Duodenal mucosa (tissue), 2 donors: ENCODE data around the gene ZDHHC16.

Experiments used
- H3K27ac ChIP-seq: one replicate; pipeline ENCODE4 v1.7.0; 2013; ENCODE audit warnings: low read depth, low read length
- H3K27me3 ChIP-seq, 2 donors: one replicate each; pipeline ENCODE4 v1.7.0; 2013; ENCODE audit warnings: low read length in 2 of 2, control low read depth in 1 of 2; ENCODE audit not compliant: insufficient read depth in 2 of 2, control insufficient read depth in 1 of 2
- H3K36me3 ChIP-seq, 2 donors: one replicate each; pipeline ENCODE4 v1.7.0; 2013; ENCODE audit warnings: low read length in 2 of 2, control low read depth in 1 of 2; ENCODE audit not compliant: insufficient read depth in 2 of 2, control insufficient read depth in 1 of 2
- H3K4me1 ChIP-seq, 2 donors: one replicate each; pipeline ENCODE4 v1.7.0; 2013; ENCODE audit warnings: low read length in 2 of 2, control low read depth in 1 of 2; ENCODE audit not compliant: insufficient read depth in 2 of 2, control insufficient read depth in 1 of 2
- H3K4me3 ChIP-seq, 2 donors: one replicate each; pipeline ENCODE4 v1.7.0; 2013; ENCODE audit warnings: low read length in 2 of 2, low read depth in 1 of 2
- H3K9ac ChIP-seq, 2 donors: one replicate each; pipeline ENCODE4 v1.7.0; 2013; ENCODE audit warnings: low read length in 2 of 2, low read depth in 1 of 2
- H3K9me3 ChIP-seq, 2 donors: one replicate each; pipeline ENCODE4 v1.7.0; 2013; ENCODE audit warnings: low read length in 2 of 2, control low read depth in 1 of 2; ENCODE audit not compliant: control insufficient read depth in 1 of 2

The ZDHHC16 gene

DNA sequence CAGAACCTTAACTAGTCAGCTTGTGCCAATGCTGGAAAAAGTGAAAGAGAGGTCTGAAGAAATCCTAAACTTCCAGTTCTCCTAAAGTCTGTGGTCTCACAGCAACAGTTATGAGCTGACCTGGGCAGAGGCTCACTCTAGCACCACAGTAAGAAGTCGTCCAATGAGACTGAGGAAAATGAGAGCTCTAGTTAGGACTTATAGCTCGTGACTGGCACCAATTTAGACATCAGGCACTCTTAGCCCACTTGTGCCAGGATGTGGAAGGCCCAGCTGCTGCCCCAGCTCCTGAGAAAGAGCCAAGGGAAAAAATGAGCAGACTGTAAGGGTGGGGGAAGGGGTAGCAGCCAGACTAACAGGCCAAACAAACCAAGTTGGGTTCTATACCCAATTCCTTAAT lies 44.6 kb downstream of the ZDHHC16 start:
- H3K4me1 ChIP-seq: peaks cover 6 to 12% of the 10 kb centered on the region in 2 donors
- H3K9me3 ChIP-seq: no peaks in the 10 kb centered on the region
- H3K9ac ChIP-seq: no peak overlapping the region
- peaks cover 0 to 5% of the 10 kb centered on the region in 2 donors for H3K36me3 ChIP-seq
- H3K27ac ChIP-seq: no peak overlapping the region
- no peaks in the 10 kb centered on the region for H3K27me3 ChIP-seq
- H3K4me3 ChIP-seq: no peak overlapping the region

DNA sequence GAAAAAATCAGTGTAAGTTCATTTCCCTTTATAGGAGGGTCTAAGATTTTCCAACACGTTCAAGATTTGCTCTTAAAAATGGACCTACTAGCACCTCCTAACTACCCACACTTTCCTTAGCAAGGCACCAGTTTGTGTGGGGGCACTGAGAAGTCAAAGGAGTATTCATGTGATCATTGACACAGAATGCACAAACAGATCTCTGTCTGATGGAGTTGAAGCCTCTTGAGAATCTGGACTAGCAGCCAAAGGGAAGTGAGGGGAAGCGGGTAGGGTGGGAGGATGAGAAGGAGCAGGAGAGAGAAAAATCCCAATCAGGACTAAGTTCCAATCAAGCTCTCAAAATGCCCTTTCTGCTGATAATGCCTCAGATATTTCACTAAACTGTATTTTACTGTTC lies 48.2 kb downstream of the ZDHHC16 start:
- Histone ChIP-seq H3K4me1 (peaks cover 9 to 27% of the 10 kb centered on the region in 2 donors), H3K36me3 (no peaks in the 10 kb centered on the region), H3K27ac (no peak overlapping the region), H3K9ac (no peak overlapping the region), H3K4me3 (no peak overlapping the region), H3K9me3 (no peaks in the 10 kb centered on the region), H3K27me3 (no peaks in the 10 kb centered on the region)

DNA sequence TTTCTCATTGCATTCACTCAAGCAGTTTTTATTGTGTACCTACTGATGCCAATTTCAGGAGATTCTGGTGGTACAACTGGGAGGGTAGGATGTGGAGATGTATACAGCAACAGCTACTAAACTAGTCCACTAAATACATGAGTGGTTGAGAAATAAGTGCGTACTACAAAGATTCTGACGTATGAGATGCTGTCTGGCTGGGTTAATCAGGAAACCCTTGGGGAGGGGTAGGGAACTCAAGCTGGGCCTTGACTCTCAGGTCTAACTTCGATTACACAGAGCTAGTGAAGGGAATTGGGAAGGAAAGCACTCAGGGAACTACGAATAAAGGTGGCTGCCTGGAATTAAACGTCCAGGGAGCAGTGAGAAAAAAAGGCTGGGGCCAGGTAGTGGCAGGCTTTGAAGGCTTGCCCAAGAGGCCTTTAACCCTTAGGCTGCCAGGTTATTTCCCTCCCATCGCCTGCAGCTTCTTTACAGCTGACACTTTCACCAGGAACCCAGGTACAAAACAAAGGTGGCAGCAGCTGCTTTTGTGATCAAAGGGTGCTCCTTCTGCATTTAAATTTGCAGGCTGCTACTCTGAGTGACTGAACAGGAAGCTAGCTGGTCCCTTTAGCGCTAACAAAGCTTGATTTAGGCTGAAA lies 49.0 kb downstream of the ZDHHC16 start:
- H3K9me3 ChIP-seq: no peaks in the 10 kb centered on the region

DNA sequence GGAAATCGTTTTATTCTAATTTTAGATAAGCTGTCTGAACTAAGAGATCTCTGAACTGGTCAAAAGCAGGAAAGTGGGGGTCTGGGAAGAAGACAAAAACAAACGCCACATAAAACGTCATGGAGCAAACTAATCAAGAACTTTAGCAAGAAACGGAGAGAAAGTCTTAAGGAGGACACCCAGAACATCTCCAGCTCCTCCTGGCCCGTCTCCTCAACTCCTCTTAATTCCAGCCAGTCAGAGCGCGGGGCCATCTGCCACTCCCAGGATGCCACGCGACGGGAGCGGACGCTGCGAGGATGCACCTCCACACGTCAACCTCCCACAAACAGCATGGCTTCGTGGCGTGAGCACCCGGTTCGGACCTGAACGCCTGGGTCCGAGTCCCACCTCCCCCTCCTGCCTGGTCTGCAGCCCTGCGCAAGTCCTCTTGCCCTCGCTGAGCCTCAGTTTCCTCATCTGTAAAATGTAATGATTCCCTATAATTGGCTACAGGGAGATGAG lies 51.6 kb downstream of the ZDHHC16 start:
- H3K36me3 ChIP-seq: no peaks in the 10 kb centered on the region
- H3K4me1 ChIP-seq: peaks cover 16 to 32% of the 10 kb centered on the region in 2 donors
- H3K9me3 ChIP-seq: no peaks in the 10 kb centered on the region
- peak overlapping the region; percentile 98 to 99 for H3K4me3 ChIP-seq
- peak overlapping the region; percentile 74 to 90 for H3K9ac ChIP-seq
- peak overlapping the region; percentile 79 for H3K27ac ChIP-seq
- H3K27me3 ChIP-seq: peaks cover 12 to 13% of the 10 kb centered on the region in 2 donors

More for the DNA sequence above, 49.0 kb downstream of the ZDHHC16 start:
- H3K4me3 ChIP-seq: no peak overlapping the region
- no peaks in the 10 kb centered on the region for H3K36me3 ChIP-seq
- H3K9ac ChIP-seq: no peak overlapping the region
- no peak overlapping the region for H3K27ac ChIP-seq
- peaks cover 13 to 32% of the 10 kb centered on the region in 2 donors for H3K4me1 ChIP-seq
- H3K27me3 ChIP-seq: peaks cover 2 to 5% of the 10 kb centered on the region in 2 donors

DNA sequence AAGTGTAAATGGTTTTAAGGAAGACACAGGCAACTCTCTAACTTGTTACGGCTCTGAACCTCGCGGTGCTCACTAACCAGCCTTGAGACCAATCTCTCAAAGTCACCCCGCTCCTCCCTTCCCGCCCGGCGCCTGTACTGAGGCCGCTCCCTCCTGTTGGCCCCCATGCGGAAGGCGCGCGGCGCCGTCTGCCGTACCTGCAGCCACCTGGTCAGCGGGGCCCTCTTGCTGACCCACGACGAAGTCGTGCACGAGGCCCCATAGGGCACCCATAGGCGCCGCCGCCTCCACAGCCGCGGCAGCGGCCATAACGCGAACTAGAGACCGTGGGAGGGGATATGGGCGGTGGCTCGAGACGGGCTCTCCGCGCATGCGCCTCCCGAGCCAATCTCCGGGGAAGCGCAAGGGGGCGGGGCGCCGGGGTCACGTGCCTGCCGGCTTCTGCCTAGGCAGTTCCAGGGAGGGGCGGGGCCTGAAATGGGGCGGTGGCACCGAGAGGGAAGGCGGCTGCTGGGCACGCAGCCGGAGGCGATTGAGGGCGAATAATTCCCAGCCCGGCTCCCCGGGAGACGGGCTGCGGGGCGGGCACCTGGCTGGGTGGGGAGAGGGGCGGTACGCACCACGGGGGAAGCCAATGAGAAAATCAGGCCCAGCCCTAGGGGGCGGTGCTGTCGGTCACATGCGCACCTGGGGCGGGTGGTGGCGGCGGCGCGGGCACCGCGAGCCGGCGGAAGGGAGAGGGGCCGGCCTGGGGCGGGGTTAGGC lies 52.3 kb downstream of the ZDHHC16 start, which contains the start of gene MMS19:
TSS of gene MMS19 (minus strand) at position 347 of the 765 bp plus-strand sequence. CDS start at position 309, 38 bp downstream.
- peak within 1 kb of the TSS; percentile 90 for H3K27ac ChIP-seq
- H3K36me3 ChIP-seq: no peaks in the 10 kb centered on the region
- H3K27me3 ChIP-seq: peaks cover 12 to 13% of the 10 kb centered on the region in 2 donors
- H3K9me3 ChIP-seq: no peaks in the 10 kb centered on the region
- H3K4me3 ChIP-seq: peak within 1 kb of the TSS; percentile 98 to 99
- peaks cover 16 to 32% of the 10 kb centered on the region in 2 donors for H3K4me1 ChIP-seq
- peak within 1 kb of the TSS; percentile 74 to 90 for H3K9ac ChIP-seq

DNA sequence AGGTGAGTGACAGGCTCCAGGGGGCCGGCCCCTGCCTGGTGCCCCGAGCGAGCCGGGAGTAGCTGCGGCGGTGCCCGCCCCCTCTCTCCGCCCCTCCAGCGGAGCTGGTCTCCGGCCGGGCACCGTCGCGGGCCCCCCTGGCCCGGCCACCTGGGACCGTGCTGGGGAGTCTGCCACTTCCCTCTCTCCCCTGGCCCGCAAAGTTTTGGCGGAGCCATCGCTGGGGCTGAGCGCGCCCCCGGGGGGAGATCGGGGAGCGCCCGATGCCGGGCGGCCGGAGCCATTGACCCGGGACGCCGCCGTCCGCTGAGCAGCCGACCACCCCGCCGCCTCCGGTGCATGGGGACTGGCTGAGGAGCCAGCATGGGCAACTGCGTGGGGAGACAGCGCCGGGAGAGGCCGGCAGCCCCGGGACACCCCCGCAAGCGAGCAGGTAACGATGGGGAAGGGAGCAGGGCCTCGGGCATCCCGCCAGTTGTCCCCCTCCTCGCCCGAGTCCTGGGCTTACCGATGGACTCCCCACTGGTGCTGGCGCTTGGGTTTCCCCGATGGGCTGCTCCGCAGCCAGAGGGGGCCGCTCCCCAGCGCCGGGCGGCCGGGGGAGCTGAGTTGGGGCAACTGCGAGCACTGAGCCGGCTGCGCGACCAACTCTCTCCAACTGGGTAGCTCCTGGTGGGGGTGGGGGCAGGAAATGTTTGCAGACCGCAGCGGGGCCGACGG lies 53.0 kb downstream of the ZDHHC16 start, which contains the start of gene UBTD1:
TSS of gene UBTD1 (plus strand) at position 84 of the 720 bp plus-strand sequence. CDS start at position 364, 280 bp downstream.
- peak within 1 kb of the TSS; percentile 74 to 90 for H3K9ac ChIP-seq
- no peaks in the 10 kb centered on the region for H3K9me3 ChIP-seq
- H3K27ac ChIP-seq: peak within 1 kb of the TSS; percentile 90
- no peaks in the 10 kb centered on the region for H3K36me3 ChIP-seq
- peaks cover 16 to 32% of the 10 kb centered on the region in 2 donors for H3K4me1 ChIP-seq
- H3K27me3 ChIP-seq: peaks cover 12 to 13% of the 10 kb centered on the region in 2 donors
- peak within 1 kb of the TSS; percentile 98 to 99 for H3K4me3 ChIP-seq

DNA sequence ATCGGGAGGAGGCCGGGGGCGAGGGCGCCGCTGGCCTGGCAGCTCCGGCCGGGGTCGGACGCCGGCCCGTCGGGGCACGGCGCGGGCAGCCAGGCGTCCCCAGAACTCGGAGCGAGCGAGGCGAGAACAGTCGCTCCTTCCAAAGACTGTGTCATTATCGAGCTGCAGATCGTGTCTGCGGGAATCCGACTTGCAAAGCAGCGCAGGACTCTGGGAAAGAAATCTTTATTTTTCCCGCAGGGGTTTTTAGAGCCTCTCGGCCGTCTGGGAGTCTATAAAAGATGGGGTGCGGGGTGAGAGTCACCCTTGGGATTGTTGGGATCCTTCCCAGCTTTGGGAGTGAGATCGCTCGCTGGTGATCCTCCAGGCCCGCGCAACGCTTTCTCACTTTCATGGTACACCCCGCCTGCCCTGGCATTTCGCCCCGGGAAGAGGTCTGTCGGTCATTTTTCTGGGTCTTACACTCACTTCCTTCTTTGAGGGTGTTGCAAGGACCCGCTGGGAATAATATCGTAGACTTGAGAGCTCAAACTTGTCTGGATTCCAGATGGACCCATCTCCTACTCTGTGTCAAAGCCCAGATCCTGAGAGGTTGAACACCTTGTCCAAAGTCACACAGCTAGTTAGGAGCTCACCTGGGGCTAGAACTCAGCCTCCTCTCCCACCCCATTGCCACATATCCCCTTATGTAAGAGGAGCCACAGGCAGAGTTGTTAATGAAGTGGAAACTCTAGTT lies 53.8 kb downstream of the ZDHHC16 start:
- peaks cover 12 to 13% of the 10 kb centered on the region in 2 donors for H3K27me3 ChIP-seq
- H3K9ac ChIP-seq: peak overlapping the region; percentile 51
- H3K4me3 ChIP-seq: peak overlapping the region; percentile 74 to 99
- H3K36me3 ChIP-seq: no peaks in the 10 kb centered on the region
- H3K4me1 ChIP-seq: peaks cover 16 to 32% of the 10 kb centered on the region in 2 donors
- H3K27ac ChIP-seq: no peak overlapping the region
- no peaks in the 10 kb centered on the region for H3K9me3 ChIP-seq

DNA sequence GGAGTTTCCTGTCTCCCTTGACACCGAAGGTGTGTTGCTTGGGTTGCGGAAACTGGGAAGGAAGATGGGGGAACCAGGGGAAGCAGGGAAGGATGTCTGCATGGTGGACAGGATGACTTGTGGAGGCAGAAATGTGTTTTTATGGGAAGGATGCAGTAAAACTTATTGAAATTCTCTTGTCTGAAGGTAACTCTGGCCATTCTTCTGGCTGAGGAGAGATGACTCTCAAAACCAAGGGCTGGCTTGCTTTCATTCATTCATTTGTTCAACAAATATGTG lies 54.3 kb downstream of the ZDHHC16 start:
- Histone ChIP-seq H3K27ac (no peak overlapping the region), H3K9ac (no peak overlapping the region), H3K27me3 (peaks cover 12 to 15% of the 10 kb centered on the region in 2 donors), H3K36me3 (no peaks in the 10 kb centered on the region), H3K9me3 (no peaks in the 10 kb centered on the region), H3K4me3 (no peak overlapping the region), H3K4me1 (peaks cover 13 to 29% of the 10 kb centered on the region in 2 donors)

DNA sequence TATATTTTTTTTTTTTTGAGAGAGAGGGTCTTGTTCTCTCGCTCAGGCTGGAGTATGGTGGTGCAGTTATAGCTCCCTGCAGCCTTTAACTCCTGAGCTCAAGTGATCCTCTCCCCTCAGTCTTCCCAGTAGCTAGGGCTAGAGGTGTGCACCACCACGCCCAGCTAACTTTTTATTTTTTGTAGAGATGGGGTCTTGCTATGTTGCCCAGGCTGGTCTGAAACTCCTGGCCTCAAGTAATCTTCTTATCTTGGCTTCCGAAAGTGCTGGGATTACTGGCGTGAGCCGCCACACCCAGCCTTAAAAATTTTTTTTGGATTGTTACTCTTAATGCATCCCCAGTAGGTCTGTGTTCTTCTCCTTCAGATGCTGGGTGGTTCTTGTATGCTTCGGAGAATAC lies 56.9 kb downstream of the ZDHHC16 start:
- Histone ChIP-seq H3K36me3 (no peaks in the 10 kb centered on the region), H3K4me1 (peaks cover 7 to 10% of the 10 kb centered on the region in 2 donors), H3K4me3 (no peak overlapping the region), H3K27ac (no peak overlapping the region), H3K9me3 (no peaks in the 10 kb centered on the region), H3K27me3 (peaks cover 12 to 15% of the 10 kb centered on the region in 2 donors), H3K9ac (no peak overlapping the region)
